Activated T-cell treated with anti-CD3 and anti-CD28 coated beads, Interleukin-2, amount 50 U/mL, for 4 hours (primary cell): ENCODE results near the gene NT5DC3. TPM values are rescaled to one million over a fixed set of nuclear protein-coding genes. Genes with fewer than 3 reads are reported as not detected.

Experiments used
- ATAC-seq, 2 donors: fragments of 200-7000 bp; cut with Tn5 transposase; one replicate each; pipeline ENCODE4 v1.10.0; 2021
- DNase-seq: peaks from one replicate; pipeline ENCODE4 v3.0.0-alpha.2; 2020
- H3K27me3 Mint-ChIP-seq: one replicate; pipeline ENCODE4 v1.8.0; 2021; ENCODE audit warnings: low read depth, mixed read lengths
- H3K36me3 Mint-ChIP-seq: one replicate; pipeline ENCODE4 v1.8.0; 2022; ENCODE audit warnings: mixed read lengths; ENCODE audit not compliant: insufficient read depth
- H3K4me1 Mint-ChIP-seq: one replicate; pipeline ENCODE4 v1.8.0; 2021; ENCODE audit warnings: low read depth, mixed read lengths
- H3K4me3 Mint-ChIP-seq: one replicate; pipeline ENCODE4 v1.8.0; 2021; ENCODE audit warnings: mild to moderate bottlenecking, moderate library complexity, mixed read lengths
- H3K9me3 Mint-ChIP-seq: one replicate; pipeline ENCODE4 v1.8.0; 2021; ENCODE audit warnings: mixed read lengths
- total RNA-seq, 3 donors: library from RNA; stranded (reverse); gene quantifications; one replicate each; pipeline ENCODE4 v1.2.1, GENCODE V29; 2021

NT5DC3 gene
- total RNA-seq: 10 to 100 TPM; 13.6 to 15.1 (median 14.1) TPM

- ATAC-seq (peak; percentile 91), DNase-seq (peak; percentile 83)
- peaks cover 16% of the 10 kb centered on the region for H3K4me1 Mint-ChIP-seq
- peaks cover 3% of the 10 kb centered on the region for H3K36me3 Mint-ChIP-seq
- no peaks in the 10 kb centered on the region for H3K27me3 Mint-ChIP-seq
- no peaks in the 10 kb centered on the region for H3K9me3 Mint-ChIP-seq
- peak within 1 kb of the TSS; percentile 86 for H3K4me3 Mint-ChIP-seq
These were observed at the start of gene NT5DC3 for GRCh38 chr12:103840876-103841689. Gene NT5DC3 (minus strand): TSS chr12:103841234. CDS start chr12:103841156, 78 bp downstream.

GRCh38 chr12:103887738-103888137, 46.7 kb upstream of the NT5DC3 start:
- Mint-ChIP-seq H3K4me3 (no peak overlapping the region), H3K9me3 (no peaks in the 10 kb centered on the region), H3K36me3 (no peaks in the 10 kb centered on the region), H3K27me3 (no peaks in the 10 kb centered on the region), H3K4me1 (peaks cover 2% of the 10 kb centered on the region)
- DNase-seq: no peak
- no peak for ATAC-seq

- peaks cover 2% of the 10 kb centered on the region for H3K4me1 Mint-ChIP-seq
- no peaks in the 10 kb centered on the region for H3K27me3 Mint-ChIP-seq
- DNase-seq (no peak), ATAC-seq (no peak)
- no peak overlapping the region for H3K4me3 Mint-ChIP-seq
- no peaks in the 10 kb centered on the region for H3K9me3 Mint-ChIP-seq
- no peaks in the 10 kb centered on the region for H3K36me3 Mint-ChIP-seq
These were observed 45.3 kb upstream of the NT5DC3 start for GRCh38 chr12:103886195-103886797.

GRCh38 chr12:103884316-103884715, 43.3 kb upstream of the NT5DC3 start:
- Mint-ChIP-seq H3K4me1 (peaks cover 11% of the 10 kb centered on the region), H3K4me3 (no peak overlapping the region), H3K36me3 (no peaks in the 10 kb centered on the region), H3K9me3 (no peaks in the 10 kb centered on the region), H3K27me3 (no peaks in the 10 kb centered on the region)
- ATAC-seq (no peak), DNase-seq (peak; percentile 21)

GRCh38 chr12:103883908-103884307, 42.9 kb upstream of the NT5DC3 start:
- ATAC-seq (no peak), DNase-seq (no peak)
- Mint-ChIP-seq H3K27me3 (no peaks in the 10 kb centered on the region), H3K36me3 (no peaks in the 10 kb centered on the region), H3K4me3 (no peak overlapping the region), H3K9me3 (no peaks in the 10 kb centered on the region), H3K4me1 (peaks cover 11% of the 10 kb centered on the region)

- no peak overlapping the region for H3K4me3 Mint-ChIP-seq
- DNase-seq: no peak
- peaks cover 12% of the 10 kb centered on the region for H3K4me1 Mint-ChIP-seq
These were observed 42.0 kb upstream of the NT5DC3 start for GRCh38 chr12:103882861-103883596.

GRCh38 chr12:103881261-103881660, 40.2 kb upstream of the NT5DC3 start:
- peaks cover 17% of the 10 kb centered on the region for H3K4me1 Mint-ChIP-seq
- DNase-seq: no peak
- no peaks in the 10 kb centered on the region for H3K27me3 Mint-ChIP-seq
- H3K36me3 Mint-ChIP-seq: no peaks in the 10 kb centered on the region
- no peak overlapping the region for H3K4me3 Mint-ChIP-seq
- H3K9me3 Mint-ChIP-seq: no peaks in the 10 kb centered on the region
- ATAC-seq: no peak

More at GRCh38 chr12:103882861-103883596, 42.0 kb upstream of the NT5DC3 start:
- H3K27me3 Mint-ChIP-seq: no peaks in the 10 kb centered on the region
- no peak for ATAC-seq
- H3K9me3 Mint-ChIP-seq: no peaks in the 10 kb centered on the region
- H3K36me3 Mint-ChIP-seq: no peaks in the 10 kb centered on the region

- ATAC-seq: peak; percentile 8 to 51
- Mint-ChIP-seq H3K9me3 (no peaks in the 10 kb centered on the region), H3K4me1 (peaks cover 17% of the 10 kb centered on the region), H3K27me3 (no peaks in the 10 kb centered on the region), H3K36me3 (no peaks in the 10 kb centered on the region), H3K4me3 (no peak overlapping the region)
- DNase-seq: no peak
These were observed 39.5 kb upstream of the NT5DC3 start for GRCh38 chr12:103880299-103881142.

- Mint-ChIP-seq H3K27me3 (no peaks in the 10 kb centered on the region), H3K4me3 (no peak overlapping the region), H3K36me3 (no peaks in the 10 kb centered on the region), H3K4me1 (peaks cover 17% of the 10 kb centered on the region), H3K9me3 (no peaks in the 10 kb centered on the region)
- ATAC-seq (no peak), DNase-seq (no peak)
These were observed 38.8 kb upstream of the NT5DC3 start for GRCh38 chr12:103879878-103880277.

- peaks cover 15% of the 10 kb centered on the region for H3K4me1 Mint-ChIP-seq
- no peaks in the 10 kb centered on the region for H3K9me3 Mint-ChIP-seq
- ATAC-seq: peak in 1 of 2 donors; percentile 23
- H3K4me3 Mint-ChIP-seq: no peak overlapping the region
- no peak for DNase-seq
- no peaks in the 10 kb centered on the region for H3K36me3 Mint-ChIP-seq
- no peaks in the 10 kb centered on the region for H3K27me3 Mint-ChIP-seq
These were observed 38.1 kb upstream of the NT5DC3 start for GRCh38 chr12:103879048-103879692.

- H3K9me3 Mint-ChIP-seq: no peaks in the 10 kb centered on the region
- H3K36me3 Mint-ChIP-seq: no peaks in the 10 kb centered on the region
- peaks cover 15% of the 10 kb centered on the region for H3K4me1 Mint-ChIP-seq
- no peaks in the 10 kb centered on the region for H3K27me3 Mint-ChIP-seq
- no peak overlapping the region for H3K4me3 Mint-ChIP-seq
- ATAC-seq: peak; percentile 81 to 86
- DNase-seq: peak; percentile 49
These were observed 37.0 kb upstream of the NT5DC3 start for GRCh38 chr12:103877934-103878510.

GRCh38 chr12:103877288-103877687, 36.3 kb upstream of the NT5DC3 start:
- Mint-ChIP-seq H3K27me3 (no peaks in the 10 kb centered on the region), H3K4me1 (peaks cover 15% of the 10 kb centered on the region), H3K4me3 (no peak overlapping the region), H3K36me3 (no peaks in the 10 kb centered on the region), H3K9me3 (no peaks in the 10 kb centered on the region)
- ATAC-seq (no peak), DNase-seq (no peak)

GRCh38 chr12:103875666-103876065, 34.6 kb upstream of the NT5DC3 start:
- ATAC-seq (no peak), DNase-seq (no peak)
- Mint-ChIP-seq H3K4me1 (peaks cover 11% of the 10 kb centered on the region), H3K36me3 (no peaks in the 10 kb centered on the region), H3K4me3 (no peak overlapping the region), H3K27me3 (peaks cover 4% of the 10 kb centered on the region), H3K9me3 (no peaks in the 10 kb centered on the region)
